GM10847 (cell line): ENCODE data around the gene LAMB1.

ENCODE experiments used
- POLR2A ChIP-seq: IDR thresholded peaks from 2 replicates; pipeline ENCODE4 v1.6.1; 2011; ENCODE audit not compliant: insufficient read length; ENCODE audit errors: extremely low read depth

The LAMB1 gene

DNA sequence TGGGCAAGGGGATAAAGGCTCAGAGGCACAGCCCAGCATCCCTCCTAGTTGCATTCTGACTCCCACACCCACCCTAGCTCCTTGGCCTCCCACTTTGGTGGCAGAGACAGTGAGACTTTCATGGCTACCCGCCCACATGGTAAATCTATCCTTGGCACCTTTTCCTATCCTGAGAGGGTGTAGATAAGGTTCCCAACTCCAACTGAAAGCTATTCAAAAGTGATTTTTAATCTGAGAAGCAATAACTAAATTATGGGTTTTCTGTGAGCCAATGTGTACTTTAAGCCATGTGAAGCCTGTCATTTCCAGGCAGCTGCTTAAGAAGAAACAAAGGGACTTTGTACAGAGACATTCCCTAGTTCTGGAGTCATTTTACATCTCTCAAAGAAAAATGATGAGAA is 9.1 kb downstream of the LAMB1 start:
- no peak for TF ChIP-seq POLR2A

DNA sequence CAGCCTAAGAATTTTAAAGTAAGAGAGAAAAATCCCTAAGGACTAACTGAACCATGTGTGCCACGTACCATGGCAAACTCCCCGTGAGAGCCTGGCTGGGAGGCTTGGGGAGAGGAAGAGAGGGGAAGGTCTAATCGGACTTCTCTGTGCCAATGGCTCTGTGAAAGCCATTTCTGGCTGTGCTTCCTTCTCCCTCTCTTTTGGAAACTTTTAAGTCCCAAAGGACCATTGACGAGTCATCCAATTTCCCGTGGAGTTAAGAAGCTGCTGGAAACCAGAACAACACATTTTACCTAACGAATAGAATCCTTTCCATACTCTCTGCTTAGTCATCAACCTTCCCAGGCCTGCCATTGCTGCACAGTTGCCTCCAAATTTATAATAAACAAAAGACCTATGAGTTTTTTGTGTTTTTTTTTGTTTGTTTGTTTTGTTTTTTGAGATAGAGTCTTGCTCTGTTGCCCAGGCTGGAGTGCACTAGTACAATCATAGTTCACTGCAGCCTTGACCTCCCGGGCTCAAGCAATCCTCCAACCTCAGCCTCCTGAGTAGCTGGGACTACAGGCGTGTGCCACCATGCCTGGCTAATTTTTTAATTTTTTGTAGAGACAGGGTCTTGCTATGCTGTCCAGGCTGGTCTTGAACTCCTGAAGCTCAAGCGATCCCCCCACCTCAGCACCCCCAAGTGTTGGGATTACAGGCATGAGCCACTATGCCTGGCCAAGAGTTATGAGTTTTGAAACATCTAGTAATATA is 13.2 kb downstream of the LAMB1 start:
- no peak for TF ChIP-seq POLR2A

DNA sequence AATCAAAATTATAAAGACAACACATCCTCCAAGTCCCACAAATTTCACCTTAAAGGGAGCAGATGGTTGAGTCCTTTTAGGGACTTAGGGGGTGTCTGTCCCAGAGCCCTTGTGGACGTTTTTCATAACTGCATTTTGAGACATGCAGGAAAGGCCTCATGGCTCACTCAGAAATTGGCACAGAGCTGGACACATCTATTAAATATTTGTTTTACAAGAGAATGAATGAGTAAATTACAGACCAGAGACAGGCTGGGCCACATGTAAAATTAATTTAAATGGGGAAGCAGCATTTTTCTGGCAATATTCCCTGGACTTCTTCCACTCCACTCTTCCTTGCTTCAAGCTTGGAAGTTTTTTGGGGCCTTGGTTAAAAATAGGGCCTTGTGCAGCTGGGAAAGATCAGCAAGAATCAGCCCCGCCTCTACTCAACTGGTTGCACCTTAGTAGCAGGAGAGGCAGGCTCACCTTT is 20.0 kb downstream of the LAMB1 start:
- no peak for TF ChIP-seq POLR2A

DNA sequence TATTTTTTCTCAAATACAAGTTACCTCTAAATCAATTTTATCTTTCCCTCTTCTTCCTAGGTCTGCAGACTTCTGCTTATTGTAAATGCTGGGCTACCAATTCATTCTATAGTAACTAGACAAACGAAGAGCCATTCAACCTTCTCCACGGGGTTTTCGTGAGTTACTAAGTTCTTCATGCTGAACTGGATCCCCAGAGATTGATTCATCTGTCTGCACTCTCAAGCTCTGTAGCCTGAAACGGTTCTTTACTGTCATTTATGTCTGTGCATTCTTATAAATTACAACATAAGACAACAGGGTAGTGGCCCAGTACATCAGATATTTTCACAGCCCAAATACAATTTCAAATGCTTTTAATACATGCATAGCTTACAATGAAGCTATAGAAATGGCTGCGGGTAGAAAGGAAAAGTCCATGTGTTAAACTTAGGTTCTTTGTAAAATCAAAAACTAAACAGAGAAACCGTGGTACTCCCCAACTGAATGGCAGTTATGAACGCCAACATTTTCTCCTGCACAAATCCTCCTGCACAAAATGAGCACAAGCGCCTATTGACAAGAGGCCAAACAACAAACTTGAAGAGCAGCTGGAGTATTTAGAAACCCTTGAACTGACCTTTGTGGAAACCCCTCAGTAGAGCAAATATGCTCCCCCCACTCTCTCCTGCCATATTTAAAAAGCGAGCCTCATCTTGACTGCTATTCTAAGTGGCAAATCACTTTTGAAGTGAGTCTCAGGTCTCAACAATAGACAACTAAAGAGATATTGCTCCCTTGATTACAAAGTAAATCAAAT is 20.7 kb downstream of the LAMB1 start:
- no peak for TF ChIP-seq POLR2A

DNA sequence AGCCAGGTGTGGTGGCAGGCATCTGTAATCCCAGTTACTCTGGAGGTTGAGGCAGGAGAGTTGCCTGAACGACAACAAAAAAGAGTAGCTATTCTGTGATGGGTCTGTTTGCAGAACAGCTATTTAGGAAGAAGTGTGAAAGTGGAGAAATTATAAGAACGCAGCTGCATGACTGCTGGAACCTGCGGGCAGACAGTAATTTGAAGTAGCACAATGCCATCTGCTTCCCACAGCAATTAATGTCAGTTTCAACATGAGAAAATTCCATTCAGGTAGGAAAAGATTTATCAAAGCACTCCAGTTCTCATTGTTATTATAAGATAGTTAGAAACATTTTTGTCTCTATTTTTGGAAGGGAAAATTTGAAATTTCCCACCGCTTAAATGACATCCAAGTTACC is 21.5 kb downstream of the LAMB1 start:
- TF ChIP-seq POLR2A = no peak

DNA sequence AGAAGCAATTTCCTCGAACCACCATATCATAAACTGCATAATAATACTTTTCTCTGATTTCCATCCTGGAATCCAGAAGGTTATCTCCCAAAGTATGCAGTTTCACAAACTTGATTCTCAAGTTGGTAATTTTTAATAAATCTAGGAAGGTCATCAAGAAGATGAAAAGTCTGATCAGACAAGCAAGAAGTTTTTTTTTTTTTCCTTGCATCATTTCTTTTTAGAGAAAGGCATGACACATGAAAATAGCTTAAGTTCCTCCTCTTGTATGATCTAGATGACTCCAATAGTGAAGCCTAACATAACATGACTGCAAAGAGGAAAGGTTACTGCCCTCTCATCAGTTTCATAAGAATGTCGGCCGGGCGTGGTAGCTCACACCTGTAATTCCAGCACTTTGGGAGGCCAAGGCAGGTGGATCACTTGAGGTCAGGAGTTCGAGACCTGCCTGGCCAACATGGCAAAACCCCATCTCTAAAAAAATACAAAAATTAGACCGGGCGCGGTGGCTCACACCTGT is 22.2 kb downstream of the LAMB1 start:
- no peak for TF ChIP-seq POLR2A

DNA sequence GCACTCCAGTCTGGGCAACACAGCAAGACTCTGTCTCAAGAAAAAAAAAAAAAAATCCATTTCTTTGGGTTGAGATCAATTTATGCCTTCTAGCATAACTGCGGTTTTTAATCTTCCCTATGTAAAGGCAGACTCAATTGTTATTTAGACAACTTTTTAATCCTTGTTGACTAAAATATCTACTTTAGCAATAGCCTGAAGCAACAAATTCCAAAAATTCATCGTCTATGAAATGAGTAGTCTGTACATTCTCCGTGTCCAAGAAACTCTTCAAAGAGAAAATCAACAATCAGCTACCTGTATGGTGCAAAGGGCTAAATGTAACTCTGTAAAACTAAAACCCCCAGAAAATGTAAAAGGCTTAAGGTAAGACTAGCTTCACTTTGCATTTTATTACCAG is 22.8 kb downstream of the LAMB1 start:
- TF ChIP-seq POLR2A = no peak

DNA sequence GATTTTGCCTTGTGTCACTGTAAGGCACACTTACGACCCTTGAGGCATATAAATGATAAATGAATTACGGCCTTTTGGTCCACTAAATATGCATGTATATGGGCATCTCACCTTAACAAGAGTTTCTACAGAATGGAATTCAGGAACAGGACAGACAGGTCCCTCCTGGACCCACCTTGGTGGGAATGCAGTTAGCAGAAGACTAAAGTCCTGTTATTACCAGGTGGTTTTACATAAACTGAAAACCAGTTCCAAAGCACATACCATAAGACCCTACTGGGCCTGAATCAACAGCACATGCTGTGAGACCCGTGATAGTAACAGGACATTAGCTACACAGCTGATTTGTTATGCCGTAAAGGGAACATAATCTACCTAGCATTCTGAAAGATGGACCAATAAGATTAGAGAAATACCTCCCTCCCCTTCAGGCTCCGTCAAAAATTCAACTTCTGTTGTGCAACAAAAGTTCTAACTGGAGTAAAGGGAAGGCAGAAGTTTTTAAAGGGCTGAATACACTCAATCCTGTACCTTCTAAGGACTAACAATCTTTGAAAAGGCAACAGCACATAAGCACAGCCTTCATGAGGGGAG is 24.0 kb downstream of the LAMB1 start:
- no peak for TF ChIP-seq POLR2A

DNA sequence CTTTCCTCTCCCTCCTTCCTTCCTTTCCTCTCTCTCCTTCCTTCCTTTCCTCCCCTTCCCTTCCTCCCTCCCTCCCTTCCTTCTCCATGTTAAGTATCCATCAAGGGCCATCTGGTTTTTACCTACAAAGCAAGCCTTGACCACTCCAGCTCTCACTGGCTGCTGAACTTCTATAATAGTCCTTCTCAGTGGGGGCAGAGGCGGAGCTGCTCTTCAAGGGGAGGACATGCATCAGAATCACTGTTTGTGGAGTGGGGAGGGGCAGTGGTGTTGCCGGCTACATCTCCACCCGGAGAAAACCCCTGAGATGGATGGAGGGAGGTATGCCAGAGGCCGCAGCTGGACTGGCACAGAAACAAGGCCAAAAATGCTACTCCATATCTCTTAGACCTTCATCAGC is 25.9 kb downstream of the LAMB1 start:
- TF ChIP-seq POLR2A = no peak

DNA sequence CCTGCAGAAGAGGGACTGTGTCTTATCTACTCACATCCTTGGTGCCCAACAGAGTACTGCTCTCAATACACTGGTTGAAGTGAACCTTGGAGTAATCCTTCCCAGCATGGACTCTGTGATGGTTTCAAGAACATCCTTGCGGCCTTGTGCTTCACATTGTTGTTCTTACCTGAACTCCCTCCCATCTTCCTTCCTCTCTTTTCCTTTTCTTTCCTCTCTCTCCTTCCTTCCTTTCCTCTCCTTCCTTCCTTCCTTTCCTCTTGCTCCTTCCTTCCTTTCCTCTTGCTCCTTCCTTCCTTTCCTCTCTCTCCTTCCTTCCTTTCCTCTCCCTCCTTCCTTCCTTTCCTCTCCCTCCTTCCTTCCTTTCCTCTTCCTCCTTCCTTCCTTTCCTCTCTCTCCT is 26.3 kb downstream of the LAMB1 start:
- no peak for TF ChIP-seq POLR2A

DNA sequence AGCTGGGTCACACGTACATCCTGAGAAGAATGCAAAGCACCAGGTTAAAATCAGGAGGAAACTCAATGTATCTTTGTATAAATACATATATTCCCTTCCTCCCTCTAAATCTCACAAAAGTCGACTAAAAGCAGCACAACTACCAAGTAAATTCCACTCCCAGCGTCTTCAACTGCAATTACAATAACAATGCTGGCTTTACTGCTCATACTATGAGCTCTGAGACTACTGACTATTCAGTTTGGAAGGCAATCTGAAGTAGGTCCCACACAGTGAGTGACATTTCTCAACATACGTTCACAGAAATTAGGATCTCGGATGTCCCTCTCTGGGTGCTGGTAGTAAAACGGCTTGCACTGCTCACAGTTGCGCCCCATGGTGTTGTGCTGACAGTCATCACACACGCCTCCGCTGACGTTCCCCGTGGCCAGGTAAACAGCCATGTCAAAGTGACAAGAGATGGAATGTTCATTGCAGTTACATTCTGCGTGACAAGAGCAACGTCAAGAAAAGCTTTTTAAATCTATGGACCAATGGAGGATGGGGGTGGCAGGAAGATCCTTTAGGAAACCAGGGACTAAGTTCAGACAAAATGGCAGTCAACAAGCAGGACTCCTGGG is 27.5 kb downstream of the LAMB1 start:
- TF ChIP-seq POLR2A = no peak

DNA sequence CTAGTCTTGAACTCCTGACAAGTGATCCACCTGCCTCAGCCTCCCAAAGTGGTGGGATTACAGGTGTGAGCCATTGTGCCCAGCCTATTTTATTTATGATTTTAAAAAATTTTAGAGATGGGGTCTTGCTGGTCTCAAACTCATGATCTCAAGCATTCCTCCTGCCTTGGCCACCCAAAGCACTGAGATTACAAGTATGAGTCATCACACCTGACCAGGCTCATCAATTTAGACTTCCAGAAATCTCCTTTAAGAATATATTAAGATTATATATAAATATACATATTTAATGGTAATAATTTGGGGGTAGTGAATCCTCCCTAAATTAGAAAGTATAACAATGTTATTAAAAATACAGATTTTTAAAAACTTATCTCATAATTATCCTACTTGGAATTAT is 29.1 kb downstream of the LAMB1 start:
- no peak for TF ChIP-seq POLR2A

DNA sequence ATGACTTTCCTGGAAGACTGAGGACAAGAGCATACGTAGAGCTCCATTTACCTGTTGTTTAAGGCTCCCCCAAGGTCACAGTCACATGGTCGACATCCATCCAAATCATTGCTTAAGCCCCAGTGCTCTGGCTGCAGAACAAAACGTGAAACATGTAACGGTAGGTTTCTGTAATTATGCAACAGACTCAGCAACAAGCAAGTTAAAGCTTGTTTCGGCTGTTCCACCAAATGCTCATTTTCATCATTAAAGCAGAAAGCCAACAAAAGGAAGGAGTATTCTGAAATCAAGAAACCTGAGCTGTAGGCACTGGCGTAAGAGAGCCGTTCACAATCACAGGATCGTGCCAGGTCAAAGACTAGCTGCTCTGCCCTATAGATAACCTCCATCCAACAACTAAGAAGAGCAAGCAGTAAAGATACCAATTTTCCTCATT is 30.0 kb downstream of the LAMB1 start:
- TF ChIP-seq POLR2A = no peak

DNA sequence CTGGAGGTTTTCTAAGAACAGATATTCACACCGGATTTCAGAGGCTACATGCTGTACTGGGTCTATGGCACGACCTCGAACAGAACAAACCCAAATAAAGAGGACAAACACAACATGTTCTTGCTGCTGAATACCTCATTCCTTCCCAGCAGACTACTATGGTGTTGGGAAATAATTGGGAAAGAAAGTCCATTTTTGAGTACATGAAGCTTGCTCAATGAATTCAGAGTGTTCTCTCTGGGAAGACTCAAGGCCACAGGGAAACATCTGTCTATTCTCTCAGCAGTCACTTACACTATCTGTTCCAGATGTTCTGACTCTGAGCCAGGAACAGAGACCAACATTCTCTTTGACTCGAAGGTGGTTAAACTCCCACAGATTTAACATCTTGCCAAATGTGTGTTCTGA is 30.9 kb downstream of the LAMB1 start:
- TF ChIP-seq POLR2A = no peak

DNA sequence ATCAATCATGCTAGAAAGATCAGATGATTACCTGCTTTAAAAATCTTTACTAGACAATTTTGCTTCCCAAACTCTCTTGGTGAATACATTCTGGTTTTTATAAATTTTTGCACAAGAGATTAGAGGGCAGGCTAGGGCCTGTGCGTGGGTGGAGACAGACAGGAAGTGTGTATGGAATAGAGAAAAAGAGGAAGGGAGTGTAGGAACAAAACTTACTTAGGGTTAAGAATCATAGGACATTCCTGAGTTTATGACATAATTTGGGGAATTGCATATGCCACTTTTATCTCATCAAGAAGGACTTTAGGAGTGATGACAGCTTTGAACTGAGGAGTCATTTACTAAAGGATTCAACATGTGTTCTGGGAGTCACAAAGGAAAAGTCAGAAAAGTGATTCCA is 31.3 kb downstream of the LAMB1 start:
- TF ChIP-seq POLR2A = no peak

DNA sequence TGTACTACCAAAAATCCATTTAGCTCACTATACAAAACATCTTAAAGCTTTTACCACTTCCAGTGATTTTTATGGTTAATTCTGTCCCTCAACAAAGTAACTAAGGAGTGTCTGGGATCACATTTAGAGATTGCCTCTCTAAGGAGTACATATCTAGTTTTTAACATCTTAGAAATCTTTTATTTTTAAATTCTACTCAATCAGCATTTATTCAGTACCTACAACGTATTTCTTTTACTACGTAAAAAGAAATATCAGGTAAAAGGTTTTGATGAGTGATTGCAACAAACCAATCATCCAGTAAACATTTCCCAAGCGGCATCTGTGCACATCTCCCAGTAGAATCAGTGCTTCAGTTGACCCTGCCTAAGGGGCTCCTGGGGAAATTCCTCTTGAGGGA is 31.9 kb downstream of the LAMB1 start:
- TF ChIP-seq POLR2A = no peak

DNA sequence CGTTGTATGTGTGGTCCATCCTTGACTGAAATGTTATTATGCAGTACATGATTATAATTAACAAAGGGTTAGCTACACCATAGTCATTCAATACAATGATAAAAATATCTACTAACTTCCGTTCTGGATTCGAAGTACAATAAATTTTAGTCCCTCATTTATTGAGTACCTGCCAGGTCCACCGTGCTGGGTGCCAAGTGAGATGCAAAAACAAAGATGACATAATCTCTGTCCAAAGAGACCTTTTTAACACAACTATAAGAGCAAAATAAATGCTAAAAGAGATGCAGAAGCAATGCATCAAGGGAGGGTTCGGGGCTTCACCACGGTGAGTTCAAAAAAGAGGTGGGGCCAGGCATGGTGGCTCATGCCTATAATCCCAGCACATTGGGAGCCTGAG is 33.1 kb downstream of the LAMB1 start:
- no peak for TF ChIP-seq POLR2A
